Upper lobe of left lung (tissue), 6 donors: ENCODE data around the gene TNNI2. TPM values are rescaled to one million over a fixed set of nuclear protein-coding genes. Genes with fewer than 3 reads are reported as not detected.

Experiments
- ATAC-seq, 2 donors: fragments of 200-7000 bp; cut with Tn5 transposase; one replicate each; pipeline ENCODE4 v1.9.1; 2022; ENCODE audit warnings: mild to moderate bottlenecking in 2 of 2, moderate library complexity in 2 of 2; ENCODE audit not compliant: low FRiP score in 2 of 2
- DNase-seq, 2 donors: peaks; one replicate each; pipeline ENCODE4 v3.0.0-alpha.2; 2019 to 2020
- H3K27ac ChIP-seq, 4 donors: fragments of 200-600 bp; sonication (generic); one replicate each; pipeline ENCODE4 v1.5.1; 2016 to 2019
- H3K27me3 ChIP-seq, 4 donors: fragments of 200-600 bp; sonication (generic); one replicate each; pipeline ENCODE4 v1.5.1; 2017 to 2019
- H3K36me3 ChIP-seq, 4 donors: fragments of 200-600 bp; sonication (generic); one replicate each; pipeline ENCODE4 v1.5.1; 2016 to 2019
- H3K4me1 ChIP-seq, 4 donors: fragments of 200-600 bp; sonication (generic); one replicate each; pipeline ENCODE4 v1.5.1; 2018 to 2019
- H3K4me3 ChIP-seq, 4 donors: fragments of 200-600 bp; sonication (generic); one replicate each; pipeline ENCODE4 v1.5.1; 2017 to 2019; ENCODE audit warnings: mild to moderate bottlenecking in 2 of 4, moderate library complexity in 1 of 4
- H3K9me3 ChIP-seq, 4 donors: fragments of 200-600 bp; sonication (generic); one replicate each; pipeline ENCODE4 v1.5.1; 2018 to 2019
- EP300 ChIP-seq, 4 donors: sonication (generic); formaldehyde crosslinking; IDR thresholded peaks; one replicate each; pipeline ENCODE4 v1.5.1; 2017; ENCODE audit warnings: antibody characterized with exemption in 4 of 4, control low read depth in 2 of 4
- POLR2A ChIP-seq, 4 donors: fragments of 450-650 bp; IDR thresholded peaks; one replicate each; pipeline ENCODE4 v1.5.1; 2016 to 2017; ENCODE audit warnings: antibody characterized with exemption in 4 of 4, mild to moderate bottlenecking in 2 of 4
- POLR2AphosphoS5 ChIP-seq, 2 donors: sonication (generic); formaldehyde crosslinking; IDR thresholded peaks; one replicate each; pipeline ENCODE4 v1.5.1; 2017; ENCODE audit warnings: antibody characterized with exemption in 2 of 2
- WGBS, 2 donors: methylation state at CpG; one replicate each; pipeline ENCODE4 v1.1.5; 2017 to 2018; 5-methylcytosine and 5-hydroxymethylcytosine counted together
- total RNA-seq, 6 donors: library from RNA; depleted of rRNA in 4 of 6; stranded (reverse); fragments of >200 nt in 4 of 6; gene quantifications; one replicate each; pipeline versions ENCODE4 v1.1.0 to v1.2.1, GENCODE V29; 2016 to 2021
- TF ChIP-seq, protein P1 (sequence below), 6 experiments: fragments of 450-650 bp in 4 of 6; fragments of 200-600 bp in 2 of 6; sonication (generic) in 2 of 6; IDR thresholded peaks; one replicate each; pipeline ENCODE4 v1.5.1; 2016 to 2019; ENCODE audit warnings: antibody characterized with exemption in 6 of 6
- donor health status: DM: no; HTN: no; CAD: no; lungs with moderate emphysema.
- donor health status: DM: no; HTN: yes; CAD: no; lungs with severe emphysema.

TNNI2 gene
- total RNA-seq, 6 donors from 2014 or later: 7.3 to 28.3 (median 16.7) TPM

DNA sequence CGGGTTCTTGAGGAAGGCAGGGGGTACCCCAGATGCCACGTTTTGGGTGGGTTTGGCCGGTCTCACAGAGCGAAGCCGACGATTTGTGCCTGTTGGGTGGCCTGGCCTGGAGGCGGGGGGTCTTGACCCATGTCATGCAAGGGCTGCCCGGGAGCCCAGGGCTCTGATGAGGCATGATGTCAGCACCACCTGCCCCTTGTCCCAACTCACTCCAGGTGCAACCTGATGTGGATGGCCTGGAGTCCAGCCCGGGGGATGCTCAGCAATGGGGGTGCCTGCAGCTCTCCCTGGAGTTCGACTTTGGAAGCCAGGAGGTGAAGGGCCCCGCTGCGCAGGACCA is 3.1 kb upstream of the TNNI2 start:
- Histone ChIP-seq H3K4me3 (no peak overlapping the region), H3K36me3 (no peaks in the 10 kb centered on the region), H3K4me1 (peaks cover 11 to 55% (median 41%) of the 10 kb centered on the region in 4 donors), H3K27ac (peak overlapping the region in 1 of 4 donors; percentile 85), H3K27me3 (no peaks in the 10 kb centered on the region), H3K9me3 (no peaks in the 10 kb centered on the region)
- 93 to 100% methylated on average over 5 to 12 of the region's 12 CpGs for WGBS, 2 donors
- no peak for ATAC-seq
- TF ChIP-seq, protein P1, sequence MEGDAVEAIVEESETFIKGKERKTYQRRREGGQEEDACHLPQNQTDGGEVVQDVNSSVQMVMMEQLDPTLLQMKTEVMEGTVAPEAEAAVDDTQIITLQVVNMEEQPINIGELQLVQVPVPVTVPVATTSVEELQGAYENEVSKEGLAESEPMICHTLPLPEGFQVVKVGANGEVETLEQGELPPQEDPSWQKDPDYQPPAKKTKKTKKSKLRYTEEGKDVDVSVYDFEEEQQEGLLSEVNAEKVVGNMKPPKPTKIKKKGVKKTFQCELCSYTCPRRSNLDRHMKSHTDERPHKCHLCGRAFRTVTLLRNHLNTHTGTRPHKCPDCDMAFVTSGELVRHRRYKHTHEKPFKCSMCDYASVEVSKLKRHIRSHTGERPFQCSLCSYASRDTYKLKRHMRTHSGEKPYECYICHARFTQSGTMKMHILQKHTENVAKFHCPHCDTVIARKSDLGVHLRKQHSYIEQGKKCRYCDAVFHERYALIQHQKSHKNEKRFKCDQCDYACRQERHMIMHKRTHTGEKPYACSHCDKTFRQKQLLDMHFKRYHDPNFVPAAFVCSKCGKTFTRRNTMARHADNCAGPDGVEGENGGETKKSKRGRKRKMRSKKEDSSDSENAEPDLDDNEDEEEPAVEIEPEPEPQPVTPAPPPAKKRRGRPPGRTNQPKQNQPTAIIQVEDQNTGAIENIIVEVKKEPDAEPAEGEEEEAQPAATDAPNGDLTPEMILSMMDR (IDR thresholded peaks at IDR 0.05): no peak
- no peak for TF ChIP-seq POLR2A (IDR thresholded peaks at IDR 0.05)
- peak in 1 of 2 donors; percentile 70 for DNase-seq

DNA sequence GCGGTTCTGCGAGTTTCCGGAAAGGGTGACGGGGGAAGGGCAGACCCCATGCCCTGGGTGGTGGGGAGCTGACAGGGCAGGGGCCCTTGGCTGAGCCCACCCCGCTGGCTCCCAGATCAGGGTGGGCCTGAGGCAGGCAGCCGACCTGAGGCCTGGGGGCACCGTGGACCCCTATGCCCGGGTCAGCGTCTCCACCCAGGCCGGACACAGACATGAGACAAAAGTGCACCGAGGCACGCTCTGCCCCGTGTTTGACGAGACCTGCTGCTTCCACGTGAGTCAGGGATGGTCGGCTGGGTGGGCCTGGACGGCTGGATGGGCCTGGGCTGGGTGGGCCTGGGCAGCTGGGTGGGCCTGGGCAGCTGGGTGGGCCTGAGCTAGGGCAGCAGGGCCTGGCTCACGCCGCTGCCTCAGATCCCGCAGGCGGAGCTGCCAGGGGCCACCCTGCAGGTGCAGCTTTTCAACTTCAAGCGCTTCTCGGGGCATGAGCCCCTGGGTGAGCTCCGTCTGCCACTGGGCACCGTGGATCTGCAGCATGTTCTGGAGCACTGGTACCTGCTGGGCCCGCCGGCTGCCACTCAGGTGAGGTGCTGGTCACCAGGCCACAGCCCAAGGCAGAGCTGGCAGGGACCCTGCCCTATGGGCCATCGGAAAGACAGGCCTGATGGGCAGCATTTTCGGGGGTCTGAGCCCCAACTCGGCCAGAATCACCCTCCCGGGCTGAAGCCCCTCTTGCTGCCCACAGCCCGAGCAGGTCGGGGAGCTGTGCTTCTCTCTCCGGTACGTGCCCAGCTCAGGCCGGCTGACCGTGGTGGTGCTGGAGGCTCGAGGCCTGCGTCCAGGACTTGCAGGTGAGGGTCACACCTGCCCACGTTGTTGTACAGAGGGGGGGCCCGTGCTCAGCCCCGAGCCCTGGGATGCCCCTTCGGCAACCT is 2.5 kb upstream of the TNNI2 start:
- Histone ChIP-seq H3K4me1 (peaks cover 11 to 56% (median 36%) of the 10 kb centered on the region in 4 donors), H3K4me3 (no peak overlapping the region), H3K27ac (peak overlapping the region in 1 of 4 donors; percentile 85), H3K36me3 (no peaks in the 10 kb centered on the region), H3K9me3 (no peaks in the 10 kb centered on the region), H3K27me3 (no peaks in the 10 kb centered on the region)
- TF ChIP-seq POLR2A (IDR thresholded peaks at IDR 0.05): no peak
- DNase-seq (peak in 1 of 2 donors; percentile 80), ATAC-seq (no peak)
- WGBS, 2 donors: 89 to 90% methylated on average over 13 to 37 of the region's 43 CpGs

DNA sequence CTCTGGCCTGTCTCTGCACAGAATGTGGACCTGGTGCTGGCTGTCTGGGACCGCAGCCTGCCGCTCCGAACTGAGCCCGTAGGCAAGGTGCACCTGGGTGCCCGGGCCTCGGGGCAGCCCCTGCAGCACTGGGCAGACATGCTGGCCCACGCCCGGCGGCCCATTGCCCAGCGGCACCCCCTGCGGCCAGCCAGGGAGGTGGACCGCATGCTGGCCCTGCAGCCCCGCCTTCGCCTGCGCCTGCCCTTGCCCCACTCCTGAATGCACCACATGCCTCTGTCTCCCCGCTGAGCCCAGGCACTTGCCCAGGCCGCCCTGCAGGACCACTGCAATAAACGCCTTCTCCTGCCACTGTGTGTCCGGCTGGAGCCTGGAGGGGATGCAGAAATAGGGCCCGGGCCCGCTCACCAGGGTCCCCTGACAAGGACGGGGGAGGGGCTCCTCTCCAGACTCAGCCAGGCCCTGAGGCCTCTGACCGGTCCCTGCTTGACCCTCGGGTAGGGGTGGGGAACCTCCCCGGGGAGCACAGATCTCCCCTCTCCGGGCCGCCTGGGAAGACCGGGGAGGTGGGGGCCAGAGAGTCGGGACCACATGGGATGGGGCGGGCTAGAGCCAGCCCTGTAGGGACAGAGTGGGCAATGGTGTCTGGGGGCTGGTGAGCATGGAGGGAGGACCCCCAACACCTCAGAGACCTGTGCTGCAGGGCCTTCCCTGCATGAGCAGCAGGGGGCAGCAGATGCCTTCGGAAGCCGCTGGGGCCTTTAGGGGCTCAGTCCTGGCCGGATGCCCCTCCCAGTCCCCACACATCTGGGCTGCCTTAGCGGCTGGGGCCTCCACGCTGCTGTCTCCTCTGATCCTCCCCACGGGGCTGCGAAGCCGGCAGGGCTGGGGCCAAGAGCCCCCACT is 1.4 kb upstream of the TNNI2 start:
- H3K27ac ChIP-seq: peak overlapping the region in 1 of 4 donors; percentile 42
- H3K27me3 ChIP-seq: no peaks in the 10 kb centered on the region
- peak; percentile 59 to 82 for DNase-seq
- H3K36me3 ChIP-seq: no peaks in the 10 kb centered on the region
- TF ChIP-seq POLR2AphosphoS5 (IDR thresholded peaks at IDR 0.05) (no peak), EP300 (IDR thresholded peaks at IDR 0.05) (no peak), POLR2A (IDR thresholded peaks at IDR 0.05) (no peak)
- TF ChIP-seq, protein P1 (IDR thresholded peaks at IDR 0.05): peak; percentile 73 to 93 (median 87)
- WGBS, 2 donors: 47 to 62% methylated on average over 11 to 20 of the region's 38 CpGs
- ATAC-seq: peak in 1 of 2 donors; percentile 74
- H3K9me3 ChIP-seq: no peaks in the 10 kb centered on the region
- H3K4me3 ChIP-seq: no peak overlapping the region
- peaks cover 8 to 45% (median 26%) of the 10 kb centered on the region in 4 donors for H3K4me1 ChIP-seq

DNA sequence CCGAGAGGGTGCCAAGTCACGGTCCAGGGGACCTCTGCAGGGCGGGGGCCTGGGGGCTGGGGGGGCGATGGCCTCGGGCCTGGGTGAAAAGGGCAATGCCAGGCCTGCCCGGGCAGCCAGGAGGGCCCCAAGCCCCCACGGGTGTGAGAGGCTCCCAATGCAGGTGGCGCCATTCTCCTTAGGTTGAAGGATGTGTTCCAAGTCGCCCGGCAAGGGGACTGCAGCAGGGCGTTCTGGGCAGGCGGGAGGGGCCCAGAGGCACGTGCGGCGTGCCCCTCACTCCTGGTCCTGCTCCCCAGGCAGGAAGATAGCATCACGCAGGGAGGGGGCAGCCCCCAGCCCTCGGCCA is 730 bp upstream of the TNNI2 start:
- no peak overlapping the region for H3K4me3 ChIP-seq
- TF ChIP-seq POLR2A (IDR thresholded peaks at IDR 0.05): no peak
- TF ChIP-seq, protein P1 (IDR thresholded peaks at IDR 0.05): no peak
- no peak for TF ChIP-seq EP300 (IDR thresholded peaks at IDR 0.05)
- no peak for TF ChIP-seq POLR2AphosphoS5 (IDR thresholded peaks at IDR 0.05)
- DNase-seq (peak in 1 of 2 donors; percentile 83), ATAC-seq (no peak)
- peaks cover 5 to 38% (median 22%) of the 10 kb centered on the region in 4 donors for H3K4me1 ChIP-seq
- WGBS, 2 donors: 65 to 66% methylated on average over 9 to 14 of the region's 17 CpGs
- H3K36me3 ChIP-seq: no peaks in the 10 kb centered on the region
- no peaks in the 10 kb centered on the region for H3K27me3 ChIP-seq
- H3K9me3 ChIP-seq: no peaks in the 10 kb centered on the region
- H3K27ac ChIP-seq: peak overlapping the region in 1 of 4 donors; percentile 42
